H9 (cell line): ENCODE results near the gene SLC12A5. TPM values are rescaled to one million over a fixed set of nuclear protein-coding genes. Genes with fewer than 3 reads are reported as not detected.

Source experiments
- DNase-seq: peaks from one replicate; pipeline ENCODE4 v3.0.0-alpha.2; 2017
- H2AFZ ChIP-seq: one replicate; pipeline ENCODE4 v1.6.1; 2013; ENCODE audit warnings: mild to moderate bottlenecking, low read length, control low read depth, moderate library complexity
- H2AK5ac ChIP-seq: 2 replicates; pipeline ENCODE4 v1.6.1; 2013; ENCODE audit warnings: low read length, control low read depth, mixed read lengths; ENCODE audit not compliant: insufficient read length
- H2BK120ac ChIP-seq: one replicate; pipeline ENCODE4 v1.6.1; 2013; ENCODE audit warnings: low read depth, mild to moderate bottlenecking, low read length, control low read depth, inconsistent platforms; ENCODE audit not compliant: poor library complexity, severe bottlenecking
- H2BK12ac ChIP-seq: 2 replicates; pipeline ENCODE4 v1.6.1; 2013; ENCODE audit warnings: low read length, control low read depth, mixed read lengths, low read depth; ENCODE audit not compliant: insufficient read length
- H2BK15ac ChIP-seq: 2 replicates; pipeline ENCODE4 v1.6.1; 2013; ENCODE audit warnings: low read depth, low read length, control low read depth
- H2BK20ac ChIP-seq: one replicate; pipeline ENCODE4 v1.6.1; 2013; ENCODE audit warnings: low read depth, mild to moderate bottlenecking, low read length, control low read depth, inconsistent platforms; ENCODE audit not compliant: poor library complexity, severe bottlenecking
- H2BK5ac ChIP-seq: 2 replicates; pipeline ENCODE4 v1.6.1; 2013; ENCODE audit warnings: low read length, control low read depth, mixed read lengths; ENCODE audit not compliant: insufficient read length
- H3K14ac ChIP-seq: 2 replicates; pipeline ENCODE4 v1.6.1; 2013; ENCODE audit warnings: low read length, control low read depth; ENCODE audit not compliant: insufficient read depth
- H3K18ac ChIP-seq: 2 replicates; pipeline ENCODE4 v1.6.1; 2013; ENCODE audit warnings: low read depth, mild to moderate bottlenecking, mixed read lengths, low read length, control low read depth; ENCODE audit not compliant: insufficient read length
- H3K23ac ChIP-seq: 2 replicates; pipeline ENCODE4 v1.6.1; 2013; ENCODE audit warnings: low read length, control low read depth, mixed read lengths, low read depth; ENCODE audit not compliant: insufficient read length
- H3K23me2 ChIP-seq: 2 replicates; pipeline ENCODE4 v1.6.1; 2013; ENCODE audit warnings: low read depth, mild to moderate bottlenecking, mixed read lengths, low read length, control low read depth; ENCODE audit not compliant: insufficient read length, poor library complexity, severe bottlenecking
- H3K27ac ChIP-seq: 2 replicates; pipeline ENCODE4 v1.5.1; 2013; ENCODE audit warnings: low read length, control low read depth, mixed read lengths, low read depth; ENCODE audit not compliant: insufficient read length
- H3K27me3 ChIP-seq: 2 replicates; pipeline ENCODE4 v1.6.1; 2013; ENCODE audit warnings: low read length, control low read depth, inconsistent platforms; ENCODE audit not compliant: insufficient read depth
- H3K4ac ChIP-seq: 2 replicates; pipeline ENCODE4 v1.6.1; 2013; ENCODE audit warnings: low read depth, mild to moderate bottlenecking, control low read depth, inconsistent platforms, low read length, moderate library complexity
- H3K4me1 ChIP-seq: 2 replicates; pipeline ENCODE4 v1.6.1; 2013; ENCODE audit warnings: low read length, control low read depth, inconsistent platforms; ENCODE audit not compliant: insufficient read depth
- H3K4me2 ChIP-seq: 2 replicates; pipeline ENCODE4 v1.6.1; 2013; ENCODE audit warnings: low read length, control low read depth, mixed read lengths; ENCODE audit not compliant: insufficient read length, insufficient read depth
- H3K56ac ChIP-seq: 2 replicates; pipeline ENCODE4 v1.6.1; 2013; ENCODE audit warnings: low read depth, mild to moderate bottlenecking, mixed read lengths, low read length, control low read depth; ENCODE audit not compliant: insufficient read length
- H3K79me1 ChIP-seq: 2 replicates; pipeline ENCODE4 v1.6.1; 2013; ENCODE audit warnings: low read depth, mild to moderate bottlenecking, moderate library complexity, low read length, control low read depth, inconsistent platforms; ENCODE audit not compliant: insufficient read depth, poor library complexity, severe bottlenecking
- H3K79me2 ChIP-seq: 2 replicates; pipeline ENCODE4 v1.6.1; 2013; ENCODE audit warnings: low read length, control low read depth, inconsistent platforms; ENCODE audit not compliant: insufficient read depth
- H3K9ac ChIP-seq: 2 replicates; pipeline ENCODE4 v1.6.1; 2013; ENCODE audit warnings: low read length, control low read depth, mixed read lengths; ENCODE audit not compliant: insufficient read length; ENCODE audit errors: extremely low read depth
- H3K9me3 ChIP-seq: one replicate; pipeline ENCODE4 v1.6.1; 2013; ENCODE audit warnings: low read depth, low read length, inconsistent platforms; ENCODE audit not compliant: control insufficient read depth
- H3T11ph ChIP-seq: one replicate; pipeline ENCODE4 v1.6.1; 2013; ENCODE audit warnings: mild to moderate bottlenecking, low read length, control low read depth, inconsistent platforms
- H4K20me1 ChIP-seq: one replicate; pipeline ENCODE4 v1.6.1; 2013; ENCODE audit not compliant: control insufficient read depth, insufficient read length, insufficient read depth
- H4K5ac ChIP-seq: 2 replicates; pipeline ENCODE4 v1.6.1; 2013; ENCODE audit warnings: low read depth, mild to moderate bottlenecking, mixed read lengths, low read length, control low read depth; ENCODE audit not compliant: insufficient read length
- H4K8ac ChIP-seq: replicated peaks from 2 replicates; pipeline ENCODE4 v1.6.1; 2013; ENCODE audit warnings: low read length, control low read depth, mixed read lengths, low read depth; ENCODE audit not compliant: insufficient read length
- H4K91ac ChIP-seq: 2 replicates; pipeline ENCODE4 v1.6.1; 2013; ENCODE audit warnings: low read depth, mild to moderate bottlenecking, moderate library complexity, mixed read lengths, low read length, control low read depth; ENCODE audit not compliant: insufficient read length
- H3K27ac Mint-ChIP-seq, 3 experiments: 2 replicates in 2 of 3; 3 replicates in 1 of 3; pipeline ENCODE4 v1.8.0; 2020 to 2021; ENCODE audit warnings: mixed read lengths in 3 of 3, mild to moderate bottlenecking in 1 of 3, moderate library complexity in 1 of 3
- H3K27me3 Mint-ChIP-seq: 2 replicates; pipeline ENCODE4 v1.8.0; 2021; ENCODE audit warnings: low read depth, mild to moderate bottlenecking, moderate library complexity, mixed read lengths
- H3K36me3 Mint-ChIP-seq, 3 experiments: 2 replicates in 2 of 3; 3 replicates in 1 of 3; pipeline ENCODE4 v1.8.0; 2020 to 2021; ENCODE audit warnings: low read depth in 3 of 3, mixed read lengths in 3 of 3; ENCODE audit not compliant: insufficient read depth in 1 of 3
- H3K4me1 Mint-ChIP-seq, 2 experiments: 2 replicates each; pipeline ENCODE4 v1.8.0; 2020; ENCODE audit warnings: mixed read lengths in 2 of 2
- H3K4me3 Mint-ChIP-seq, 2 experiments: 2 replicates in 1 of 2; 3 replicates in 1 of 2; pipeline ENCODE4 v1.8.0; 2020 to 2021; ENCODE audit warnings: mild to moderate bottlenecking in 2 of 2, mixed read lengths in 2 of 2, moderate library complexity in 1 of 2
- H3K9me3 Mint-ChIP-seq, 2 experiments: 2 replicates in 1 of 2; 3 replicates in 1 of 2; pipeline ENCODE4 v1.8.0; 2020; ENCODE audit warnings: mild to moderate bottlenecking in 2 of 2, mixed read lengths in 2 of 2, moderate library complexity in 1 of 2
- WGBS: extraction: QIAGEN DNeasy Blood & Tissue Kit; methylation state at CpG from one replicate; pipeline ENCODE4 v1.1.7; 2013; ENCODE audit warnings: missing lambda C conversion rate, low lambda C conversion rate, mixed read lengths; ENCODE audit not compliant: insufficient read length; ENCODE audit errors: extremely low coverage; 5-methylcytosine and 5-hydroxymethylcytosine counted together
- total RNA-seq: library from RNA; stranded (reverse); gene quantifications from 2 replicates; pipeline ENCODE4 v1.2.1, GENCODE V29; 2021
- TF ChIP-seq, protein P1 (sequence below): fragments of 200-600 bp; sonication (generic); conservative IDR thresholded peaks from 3 replicates; pipeline ENCODE4 v1.8.0; 2021; ENCODE audit warnings: antibody characterized with exemption, mild to moderate bottlenecking

The SLC12A5 gene
- total RNA-seq, 1 experiment from 2014 or later: 8.7 TPM

- Mint-ChIP-seq H3K27me3 (peaks cover 47% of the 10 kb centered on the region), H3K4me3 (no peak overlapping the region), H3K27ac (no peak overlapping the region), H3K4me1 (peaks cover 19 to 28% of the 10 kb centered on the region in 2 experiments), H3K36me3 (peaks cover 37 to 45% (median 42%) of the 10 kb centered on the region in 3 experiments), H3K9me3 (no peaks in the 10 kb centered on the region)
- no peak overlapping the region for H4K5ac ChIP-seq
- H4K8ac ChIP-seq: no peak overlapping the region
- peaks cover 21% of the 10 kb centered on the region; the same call in 1 of the 2 replicates for H3K27me3 ChIP-seq
- DNase-seq: no peak
- no peak overlapping the region for H3K23ac ChIP-seq
- no peak overlapping the region for H2AFZ ChIP-seq
- H2AK5ac ChIP-seq: no peak overlapping the region
- WGBS: no CpG with 5 or more reads among the region's 2 CpGs
- no peak overlapping the region for H3K4ac ChIP-seq
- no peak overlapping the region for H2BK5ac ChIP-seq
- no peak overlapping the region for H2BK15ac ChIP-seq
- H2BK120ac ChIP-seq: no peak overlapping the region
- no peak overlapping the region for H4K91ac ChIP-seq
- no peak overlapping the region for H3K14ac ChIP-seq
- no peak overlapping the region for H2BK20ac ChIP-seq
- no peak overlapping the region for H3K9ac ChIP-seq
- no peaks in the 10 kb centered on the region for H4K20me1 ChIP-seq
- TF ChIP-seq, protein P1, sequence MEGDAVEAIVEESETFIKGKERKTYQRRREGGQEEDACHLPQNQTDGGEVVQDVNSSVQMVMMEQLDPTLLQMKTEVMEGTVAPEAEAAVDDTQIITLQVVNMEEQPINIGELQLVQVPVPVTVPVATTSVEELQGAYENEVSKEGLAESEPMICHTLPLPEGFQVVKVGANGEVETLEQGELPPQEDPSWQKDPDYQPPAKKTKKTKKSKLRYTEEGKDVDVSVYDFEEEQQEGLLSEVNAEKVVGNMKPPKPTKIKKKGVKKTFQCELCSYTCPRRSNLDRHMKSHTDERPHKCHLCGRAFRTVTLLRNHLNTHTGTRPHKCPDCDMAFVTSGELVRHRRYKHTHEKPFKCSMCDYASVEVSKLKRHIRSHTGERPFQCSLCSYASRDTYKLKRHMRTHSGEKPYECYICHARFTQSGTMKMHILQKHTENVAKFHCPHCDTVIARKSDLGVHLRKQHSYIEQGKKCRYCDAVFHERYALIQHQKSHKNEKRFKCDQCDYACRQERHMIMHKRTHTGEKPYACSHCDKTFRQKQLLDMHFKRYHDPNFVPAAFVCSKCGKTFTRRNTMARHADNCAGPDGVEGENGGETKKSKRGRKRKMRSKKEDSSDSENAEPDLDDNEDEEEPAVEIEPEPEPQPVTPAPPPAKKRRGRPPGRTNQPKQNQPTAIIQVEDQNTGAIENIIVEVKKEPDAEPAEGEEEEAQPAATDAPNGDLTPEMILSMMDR: no peak
- no peaks in the 10 kb centered on the region for H3K9me3 ChIP-seq
- peaks cover 18% of the 10 kb centered on the region for H3K23me2 ChIP-seq
- H3K79me2 ChIP-seq: no peaks in the 10 kb centered on the region
- H3K79me1 ChIP-seq: no peaks in the 10 kb centered on the region
- H2BK12ac ChIP-seq: no peak overlapping the region
- peaks cover 4% of the 10 kb centered on the region; the same call in 1 of the 2 replicates for H3K4me1 ChIP-seq
- H3K4me2 ChIP-seq: no peak overlapping the region
- no peak overlapping the region for H3K18ac ChIP-seq
- H3T11ph ChIP-seq: no peak overlapping the region
- no peak overlapping the region for H3K27ac ChIP-seq
- H3K56ac ChIP-seq: no peak overlapping the region
Measured at GRCh38 chr20:46060301-46060881, 31.4 kb downstream of the SLC12A5 start.
